ENCODE measurements around the gene IFT88. TPM values are rescaled to one million over a fixed set of nuclear protein-coding genes. Genes with fewer than 3 reads are reported as not detected.
A peak's percentile ranks its signal among the peaks of the same experiment; 100 is the strongest.

IFT88 gene
- total and polyA plus RNA-seq, 11 donors = 3.4 to 11.4 (median 8.2) TPM

GRCh38 chr13:20544201-20544923, 22.6 kb upstream of the IFT88 start:
- no peak for TF ChIP-seq CTCF (IDR thresholded peaks at IDR 0.05)
- TF ChIP-seq POLR2A (IDR thresholded peaks at IDR 0.05) = no peak
- H3K36me3 ChIP-seq = no peaks in the 10 kb centered on the region
- no peak overlapping the region for H3K4me3 ChIP-seq
- H3K27ac ChIP-seq = no peak overlapping the region
- ATAC-seq (peak in 1 of 4 donors; percentile 39), DNase-seq (no peak)
- intact Hi-C loops (cut with DNase I) = no loop called here
- H3K27me3 ChIP-seq = no peaks in the 10 kb centered on the region
- 76 to 85% (median 82%) methylated on average over 6 to 7 of the region's 7 CpGs for WGBS, 4 donors
- no peaks in the 10 kb centered on the region for H3K9me3 ChIP-seq
- H3K4me1 ChIP-seq = peaks cover 0 to 12% (median 0%) of the 10 kb centered on the region in 12 donors

GRCh38 chr13:20546556-20546955, 20.4 kb upstream of the IFT88 start:
- H3K27me3 ChIP-seq = no peaks in the 10 kb centered on the region
- peak in 3 of 4 donors; percentile 45 to 68 (median 53) for ATAC-seq
- no peak for DNase-seq
- no peak overlapping the region for H3K4me3 ChIP-seq
- intact Hi-C loops (cut with DNase I) = no loop called here
- 50 to 74% (median 66%) methylated on average over 1 of the region's 1 CpG for WGBS, 4 donors
- no peak for TF ChIP-seq CTCF (IDR thresholded peaks at IDR 0.05)
- TF ChIP-seq POLR2A (IDR thresholded peaks at IDR 0.05) = no peak
- H3K9me3 ChIP-seq = no peaks in the 10 kb centered on the region
- no peaks in the 10 kb centered on the region for H3K36me3 ChIP-seq
- peak overlapping the region in 1 of 12 donors; percentile 37 for H3K27ac ChIP-seq
- peaks cover 0 to 12% (median 0%) of the 10 kb centered on the region in 12 donors for H3K4me1 ChIP-seq

- WGBS, 4 donors = 86 to 96% (median 91%) methylated on average over 4 of the region's 4 CpGs
- no peak for ATAC-seq
Measured at GRCh38 chr13:20547479-20547908, 19.5 kb upstream of the IFT88 start.

More at GRCh38 chr13:20547479-20547908, 19.5 kb upstream of the IFT88 start:
- Histone ChIP-seq H3K9me3 (no peaks in the 10 kb centered on the region), H3K36me3 (no peaks in the 10 kb centered on the region), H3K4me1 (peaks cover 0 to 12% (median 0%) of the 10 kb centered on the region in 12 donors), H3K27ac (no peak overlapping the region), H3K27me3 (no peaks in the 10 kb centered on the region), H3K4me3 (no peak overlapping the region)
- TF ChIP-seq POLR2A (IDR thresholded peaks at IDR 0.05) (no peak), CTCF (IDR thresholded peaks at IDR 0.05) (no peak)
- intact Hi-C loops (cut with DNase I) = no loop called here
- no peak for DNase-seq

Data from heart left ventricle (tissue), 16 donors.